ENCODE measurements around the gene MTCL1. TPM values are rescaled to one million over a fixed set of nuclear protein-coding genes. Genes with fewer than 3 reads are reported as not detected.

The MTCL1 gene
- polyA plus RNA-seq, 3 donors: not detected

- Histone ChIP-seq H3K4me2 (replicated peaks; ENCODE audit: extremely low read depth, low read length, poor library complexity, severe bottlenecking) (no peak overlapping the region), H3K9ac (ENCODE audit: insufficient read depth, low read length, poor library complexity, severe bottlenecking) (no peak overlapping the region), H4K20me1 (ENCODE audit: insufficient read depth, low read length) (no peaks in the 10 kb centered on the region), H3K9me3 (replicated peaks in 1 of 2; ENCODE audit: control insufficient read depth in 1 of 2, insufficient read depth in 1 of 2, low read length in 2 of 2) (peaks cover 3 to 20% of the 10 kb centered on the region in 2 donors), H3K79me2 (ENCODE audit: insufficient read depth, low read length) (no peaks in the 10 kb centered on the region), H3K27ac (ENCODE audit: low read depth in 1 of 2, low read length in 2 of 2) (no peak overlapping the region), H3K4me1 (ENCODE audit: control insufficient read depth in 1 of 2, insufficient read depth in 2 of 2, low read length in 2 of 2) (peaks cover 20 to 28% of the 10 kb centered on the region in 2 donors), H3K4me3 (replicated peaks in 1 of 3; ENCODE audit: low read depth in 2 of 3, low read length in 3 of 3) (no peak overlapping the region), H3K36me3 (replicated peaks in 1 of 2; ENCODE audit: control insufficient read depth in 1 of 2, insufficient read depth in 2 of 2, low read length in 2 of 2) (no peaks in the 10 kb centered on the region), H3K27me3 (ENCODE audit: control insufficient read depth in 2 of 2, insufficient read depth in 2 of 2, low read length in 2 of 2) (peaks cover 46 to 47% of the 10 kb centered on the region in 2 donors), H2AFZ (ENCODE audit: insufficient read depth, low read depth, low read length, poor library complexity, severe bottlenecking) (no peak overlapping the region)
- Mint-ChIP-seq H3K9me3 (peaks cover 0 to 27% (median 11%) of the 10 kb centered on the region in 7 donors), H3K27ac (no peak overlapping the region), H3K4me1 (peaks cover 23% of the 10 kb centered on the region), H3K36me3 (peaks cover 5 to 7% of the 10 kb centered on the region in 2 donors), H3K27me3 (ENCODE audit: low read depth in 3 of 3) (peaks cover 45 to 72% (median 61%) of the 10 kb centered on the region in 3 donors), H3K4me3 (peak overlapping the region in 1 of 2 donors; percentile 97)
- DNase-seq: no peak
- intact Hi-C loops (cut with micrococcal nuclease): no loop called here
- no peak for TF ChIP-seq CTCF (IDR thresholded peaks at IDR 0.05)
- 72% methylated on average over 3 of the region's 4 CpGs for WGBS (ENCODE audit: insufficient coverage)
These were observed 2.4 kb downstream of the MTCL1 start for GRCh38 chr18:8707556-8708300.

- Histone ChIP-seq H2AFZ (ENCODE audit: insufficient read depth, low read depth, low read length, poor library complexity, severe bottlenecking) (no peak overlapping the region), H3K27me3 (ENCODE audit: control insufficient read depth in 2 of 2, insufficient read depth in 2 of 2, low read length in 2 of 2) (peaks cover 36 to 38% of the 10 kb centered on the region in 2 donors), H3K9ac (ENCODE audit: insufficient read depth, low read length, poor library complexity, severe bottlenecking) (no peak overlapping the region), H4K20me1 (ENCODE audit: insufficient read depth, low read length) (no peaks in the 10 kb centered on the region), H3K4me3 (replicated peaks in 1 of 3; ENCODE audit: low read depth in 2 of 3, low read length in 3 of 3) (no peak overlapping the region), H3K4me2 (replicated peaks; ENCODE audit: extremely low read depth, low read length, poor library complexity, severe bottlenecking) (no peak overlapping the region), H3K36me3 (replicated peaks in 1 of 2; ENCODE audit: control insufficient read depth in 1 of 2, insufficient read depth in 2 of 2, low read length in 2 of 2) (no peaks in the 10 kb centered on the region), H3K79me2 (ENCODE audit: insufficient read depth, low read length) (no peaks in the 10 kb centered on the region), H3K9me3 (replicated peaks in 1 of 2; ENCODE audit: control insufficient read depth in 1 of 2, insufficient read depth in 1 of 2, low read length in 2 of 2) (peaks cover 0 to 12% of the 10 kb centered on the region in 2 donors), H3K27ac (ENCODE audit: low read depth in 1 of 2, low read length in 2 of 2) (no peak overlapping the region), H3K4me1 (ENCODE audit: control insufficient read depth in 1 of 2, insufficient read depth in 2 of 2, low read length in 2 of 2) (peaks cover 18 to 28% of the 10 kb centered on the region in 2 donors)
- intact Hi-C loops (cut with micrococcal nuclease): no loop called here
- DNase-seq: no peak
- Mint-ChIP-seq H3K4me3 (peak overlapping the region in 1 of 2 donors; percentile 97), H3K27me3 (ENCODE audit: low read depth in 3 of 3) (peaks cover 35 to 65% (median 52%) of the 10 kb centered on the region in 3 donors), H3K27ac (no peak overlapping the region), H3K9me3 (peaks cover 0 to 23% (median 11%) of the 10 kb centered on the region in 7 donors), H3K36me3 (peaks cover 5 to 7% of the 10 kb centered on the region in 2 donors), H3K4me1 (peaks cover 16% of the 10 kb centered on the region)
- no peak for TF ChIP-seq CTCF (IDR thresholded peaks at IDR 0.05)
- 92% methylated on average over 5 of the region's 9 CpGs for WGBS (ENCODE audit: insufficient coverage)
These were observed 3.3 kb downstream of the MTCL1 start for GRCh38 chr18:8708670-8709069.
